HEK293 (cell line): ENCODE measurements around the gene COL6A6.

ENCODE experiments used
- CTCF ChIA-PET: fragments of 350-600 bp; formaldehyde crosslinking; extraction: SDS; loops from one replicate; lab custom pipeline; 2021; ENCODE audit warnings: antibody characterized with exemption; lab: Yijun Ruan, JAX
- POLR2A ChIA-PET: fragments of 300-600 bp; formaldehyde crosslinking; extraction: SDS; loops from one replicate; lab custom pipeline; 2020; ENCODE audit warnings: antibody characterized with exemption, inconsistent platforms; lab: Yijun Ruan, JAX
- H3K27ac ChIP-seq: fragments of 200-500 bp; sonication (Bioruptor generic); 2 replicates; pipeline ENCODE4 v1.5.1; 2014; ENCODE audit warnings: low read depth, low read length, control low read depth, inconsistent platforms; ENCODE audit errors: extremely low read depth
- H3K36me3 ChIP-seq, 2 experiments: fragments of 200-500 bp in 1 of 2; sonication (Bioruptor generic) in 1 of 2; 1 replicate in 1 of 2; 2 replicates in 1 of 2; pipeline ENCODE4 v1.5.1; 2014 to 2017; ENCODE audit warnings: inconsistent platforms in 2 of 2, low read length in 2 of 2; ENCODE audit not compliant: control insufficient read depth in 2 of 2, insufficient read depth in 1 of 2
- H3K4me1 ChIP-seq: fragments of 200-500 bp; sonication (Bioruptor generic); 2 replicates; pipeline ENCODE4 v1.5.1; 2014; ENCODE audit warnings: mild to moderate bottlenecking, low read length, inconsistent platforms; ENCODE audit not compliant: control insufficient read depth, insufficient read depth
- H3K4me3 ChIP-seq: 2 replicates; pipeline ENCODE4 v1.5.1; 2011; ENCODE audit warnings: low read depth, mild to moderate bottlenecking, control low read depth, low read length, moderate library complexity
- H3K9me3 ChIP-seq: fragments of 200-500 bp; sonication (Bioruptor generic); 2 replicates; pipeline ENCODE4 v1.5.1; 2014; ENCODE audit warnings: low read depth, low read length, inconsistent platforms; ENCODE audit not compliant: control insufficient read depth, insufficient read depth
- BCL11A ChIP-seq: fragments of 450-650 bp; formaldehyde crosslinking; IDR thresholded peaks from 2 replicates; pipeline ENCODE4 v1.5.1; 2016; ENCODE audit warnings: low read depth, missing biosample characterization, missing genetic modification characterization
- EGR2 ChIP-seq: fragments of 450-650 bp; formaldehyde crosslinking; IDR thresholded peaks from 2 replicates; pipeline ENCODE4 v1.5.1; 2016; ENCODE audit warnings: low read depth, missing biosample characterization, missing genetic modification characterization
- PBX3 ChIP-seq: sonication (generic); formaldehyde crosslinking; IDR thresholded peaks from 2 replicates; pipeline ENCODE4 v1.8.1; 2022; ENCODE audit warnings: mild to moderate bottlenecking, moderate library complexity, missing genetic modification reagents
- PRDM10 ChIP-seq: fragments of 450-650 bp; formaldehyde crosslinking; IDR thresholded peaks from 2 replicates; pipeline ENCODE4 v1.5.1; 2016; ENCODE audit warnings: missing biosample characterization, missing genetic modification characterization
- ZEB2 ChIP-seq: fragments of 450-650 bp; formaldehyde crosslinking; IDR thresholded peaks from 2 replicates; pipeline ENCODE4 v1.5.1; 2016; ENCODE audit warnings: missing biosample characterization, missing genetic modification characterization
- ZNF10 ChIP-seq: fragments of 450-650 bp; formaldehyde crosslinking; IDR thresholded peaks from 2 replicates; pipeline ENCODE4 v1.5.1; 2017; ENCODE audit warnings: missing biosample characterization, missing genetic modification characterization
- ZNF211 ChIP-seq: fragments of 450-650 bp; formaldehyde crosslinking; IDR thresholded peaks from 2 replicates; pipeline ENCODE4 v1.5.1; 2016; ENCODE audit warnings: low read depth, missing biosample characterization, missing genetic modification characterization
- ZNF248 ChIP-seq: fragments of 450-650 bp; formaldehyde crosslinking; IDR thresholded peaks from 2 replicates; pipeline ENCODE4 v1.5.1; 2017; ENCODE audit warnings: missing biosample characterization, missing genetic modification characterization
- ZNF280D ChIP-seq: fragments of 450-650 bp; formaldehyde crosslinking; IDR thresholded peaks from 2 replicates; pipeline ENCODE4 v1.5.1; 2016; ENCODE audit warnings: missing biosample characterization, missing genetic modification characterization
- ZNF324 ChIP-seq: fragments of 450-650 bp; formaldehyde crosslinking; IDR thresholded peaks from 2 replicates; pipeline ENCODE4 v1.5.1; 2016; ENCODE audit warnings: missing biosample characterization, missing genetic modification characterization
- ZNF433 ChIP-seq: fragments of 450-650 bp; formaldehyde crosslinking; IDR thresholded peaks from 2 replicates; pipeline ENCODE4 v1.5.1; 2016; ENCODE audit warnings: missing biosample characterization, missing genetic modification characterization, low read depth
- ZNF48 ChIP-seq: fragments of 450-650 bp; formaldehyde crosslinking; IDR thresholded peaks from 2 replicates; pipeline ENCODE4 v1.5.1; 2016; ENCODE audit warnings: missing biosample characterization, missing genetic modification characterization
- ZNF548 ChIP-seq: fragments of 450-650 bp; formaldehyde crosslinking; IDR thresholded peaks from 2 replicates; pipeline ENCODE4 v1.5.1; 2016; ENCODE audit warnings: missing biosample characterization, missing genetic modification characterization
- ZNF623 ChIP-seq: fragments of 450-650 bp; formaldehyde crosslinking; IDR thresholded peaks from 2 replicates; pipeline ENCODE4 v1.5.1; 2016; ENCODE audit warnings: missing biosample characterization, missing genetic modification characterization
- ZNF629 ChIP-seq: fragments of 450-650 bp; formaldehyde crosslinking; IDR thresholded peaks from 2 replicates; pipeline ENCODE4 v1.5.1; 2017; ENCODE audit warnings: missing biosample characterization, missing genetic modification characterization
- ZNF701 ChIP-seq: fragments of 450-650 bp; formaldehyde crosslinking; IDR thresholded peaks from 2 replicates; pipeline ENCODE4 v1.5.1; 2016; ENCODE audit warnings: missing biosample characterization, missing genetic modification characterization
- ZNF791 ChIP-seq: fragments of 450-650 bp; formaldehyde crosslinking; IDR thresholded peaks from 2 replicates; pipeline ENCODE4 v1.5.1; 2016; ENCODE audit warnings: missing biosample characterization, missing genetic modification characterization
- TF ChIP-seq, protein P1 (sequence below): fragments of 450-650 bp; formaldehyde crosslinking; IDR thresholded peaks from 2 replicates; pipeline ENCODE4 v1.5.1; 2016; ENCODE audit warnings: missing biosample characterization, missing genetic modification characterization
- TF ChIP-seq, protein P2 (sequence below): fragments of 450-650 bp; formaldehyde crosslinking; IDR thresholded peaks from 2 replicates; pipeline ENCODE4 v1.5.1; 2016; ENCODE audit warnings: missing biosample characterization, missing genetic modification characterization, low read depth

COL6A6 gene

GRCh38 chr3:130488288-130488687 is 28.7 kb upstream of the COL6A6 start:
- TF ChIP-seq ZNF701 (tag by site-specific recombination) (no peak), ZNF211 (tag by site-specific recombination) (no peak), EGR2 (tag by site-specific recombination) (no peak), ZNF48 (tag by site-specific recombination) (no peak), ZNF248 (tag by site-specific recombination) (no peak), ZNF280D (no peak), ZNF791 (tag by site-specific recombination) (no peak), ZNF629 (no peak), PBX3 (no peak), ZNF623 (no peak), ZNF433 (tag by site-specific recombination) (no peak), ZNF548 (tag by site-specific recombination) (no peak), BCL11A (tag by site-specific recombination) (no peak), ZNF324 (tag by site-specific recombination) (no peak), ZEB2 (no peak), PRDM10 (tag by site-specific recombination) (no peak), ZNF10 (no peak)
- TF ChIP-seq, protein P1, sequence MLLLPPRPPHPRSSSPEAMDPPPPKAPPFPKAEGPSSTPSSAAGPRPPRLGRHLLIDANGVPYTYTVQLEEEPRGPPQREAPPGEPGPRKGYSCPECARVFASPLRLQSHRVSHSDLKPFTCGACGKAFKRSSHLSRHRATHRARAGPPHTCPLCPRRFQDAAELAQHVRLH (tag by site-specific recombination) = no peak
- TF ChIP-seq, protein P2, sequence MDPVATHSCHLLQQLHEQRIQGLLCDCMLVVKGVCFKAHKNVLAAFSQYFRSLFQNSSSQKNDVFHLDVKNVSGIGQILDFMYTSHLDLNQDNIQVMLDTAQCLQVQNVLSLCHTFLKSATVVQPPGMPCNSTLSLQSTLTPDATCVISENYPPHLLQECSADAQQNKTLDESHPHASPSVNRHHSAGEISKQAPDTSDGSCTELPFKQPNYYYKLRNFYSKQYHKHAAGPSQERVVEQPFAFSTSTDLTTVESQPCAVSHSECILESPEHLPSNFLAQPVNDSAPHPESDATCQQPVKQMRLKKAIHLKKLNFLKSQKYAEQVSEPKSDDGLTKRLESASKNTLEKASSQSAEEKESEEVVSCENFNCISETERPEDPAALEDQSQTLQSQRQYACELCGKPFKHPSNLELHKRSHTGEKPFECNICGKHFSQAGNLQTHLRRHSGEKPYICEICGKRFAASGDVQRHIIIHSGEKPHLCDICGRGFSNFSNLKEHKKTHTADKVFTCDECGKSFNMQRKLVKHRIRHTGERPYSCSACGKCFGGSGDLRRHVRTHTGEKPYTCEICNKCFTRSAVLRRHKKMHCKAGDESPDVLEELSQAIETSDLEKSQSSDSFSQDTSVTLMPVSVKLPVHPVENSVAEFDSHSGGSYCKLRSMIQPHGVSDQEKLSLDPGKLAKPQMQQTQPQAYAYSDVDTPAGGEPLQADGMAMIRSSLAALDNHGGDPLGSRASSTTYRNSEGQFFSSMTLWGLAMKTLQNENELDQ (tag by site-specific recombination) = no peak
- H3K36me3 ChIP-seq = no peaks in the 10 kb centered on the region
- H3K27ac ChIP-seq = no peak overlapping the region
- no peaks in the 10 kb centered on the region for H3K9me3 ChIP-seq
- CTCF ChIA-PET = interaction anchor here (0.6 to 0.8 kb wide), 2 partner anchors 10 to 413 kb away, joined by 3 read pairs; no protein-coding TSS in a partner anchor
- no peaks in the 10 kb centered on the region for H3K4me1 ChIP-seq
- POLR2A ChIA-PET = no interaction called here
- H3K4me3 ChIP-seq = no peak overlapping the region
